Body of pancreas (tissue), 4 donors: ENCODE results near the gene DPT.

Experiments
- CTCF ChIP-seq, 7 experiments: fragments of 450-650 bp in 4 of 7; fragments of 200-600 bp in 3 of 7; sonication (generic) in 3 of 7; IDR thresholded peaks; one replicate each; pipeline ENCODE4 v1.5.1; 2016 to 2019; ENCODE audit warnings: antibody characterized with exemption in 7 of 7
- POLR2A ChIP-seq, 3 donors: fragments of 450-650 bp; IDR thresholded peaks; one replicate each; pipeline ENCODE4 v1.6.1; 2016; ENCODE audit warnings: antibody characterized with exemption in 3 of 3, mild to moderate bottlenecking in 2 of 3

- TF ChIP-seq CTCF (IDR thresholded peaks at IDR 0.05), result no peak
- TF ChIP-seq POLR2A (IDR thresholded peaks at IDR 0.05), result no peak
Observed at GRCh38 chr1:168742994-168743650, 14.1 kb upstream of the DPT start.
